NCI-H2029 (cell line): ENCODE data around the gene CXCL5.
"Not testable (repeated sequence)": the region's sequence is repeated elsewhere in the genome, so short reads cannot be mapped to it uniquely, and the experiment has no call there.

Experiments used
- DNase-seq: peaks from one replicate; lab custom pipeline; 2025; lab: John Stamatoyannopoulos, UW

CXCL5 gene

GRCh38 chr4:74015126-74015780 is 16.8 kb upstream of the CXCL5 start:
- no peak for DNase-seq

DNA sequence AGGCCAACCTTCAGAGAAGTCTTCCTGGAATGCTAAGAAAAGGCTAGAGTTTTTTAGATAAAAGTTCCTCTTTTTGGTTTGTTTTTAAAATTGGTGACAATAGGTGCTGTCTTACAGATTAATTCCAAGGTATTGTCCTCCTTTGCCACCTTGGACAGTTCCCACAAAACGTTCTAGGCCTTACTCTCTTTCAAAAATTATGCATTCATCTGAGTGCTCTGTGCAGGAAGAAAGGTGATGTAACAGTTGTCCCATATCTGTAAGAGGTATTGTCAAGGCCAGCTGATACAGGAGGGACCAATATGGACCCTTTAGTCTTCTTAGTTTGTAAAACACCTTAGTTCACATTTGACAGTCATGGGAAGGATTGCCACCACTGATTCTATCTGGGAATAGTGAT is 15.9 kb upstream of the CXCL5 start:
- DNase-seq, result no peak

DNA sequence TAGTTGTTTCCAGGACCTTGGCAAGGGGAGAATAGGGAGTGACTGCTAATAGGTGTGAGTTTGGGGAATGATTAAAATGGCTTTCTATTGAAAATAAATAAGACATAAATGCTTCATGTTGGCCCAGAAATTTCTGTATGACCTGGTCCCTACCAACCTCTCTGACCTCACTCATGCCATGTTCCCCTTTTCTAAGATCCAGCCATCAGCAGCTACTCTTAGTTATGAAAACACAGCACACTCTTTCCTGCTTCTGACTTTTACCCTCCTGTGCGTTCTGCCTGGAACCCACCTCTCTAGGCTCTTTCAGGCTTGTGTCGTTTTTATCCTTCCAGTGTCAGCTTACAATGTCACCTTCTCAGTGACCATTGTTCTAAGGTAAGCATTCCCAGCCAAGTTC is 14.8 kb upstream of the CXCL5 start:
- DNase-seq, result no peak

GRCh38 chr4:74012130-74012529 is 13.7 kb upstream of the CXCL5 start:
- no peak for DNase-seq

GRCh38 chr4:74009307-74009706 is 10.8 kb upstream of the CXCL5 start:
- DNase-seq, result no peak

- no peak for DNase-seq
Observed at GRCh38 chr4:74006009-74006476, 7.6 kb upstream of the CXCL5 start.

DNA sequence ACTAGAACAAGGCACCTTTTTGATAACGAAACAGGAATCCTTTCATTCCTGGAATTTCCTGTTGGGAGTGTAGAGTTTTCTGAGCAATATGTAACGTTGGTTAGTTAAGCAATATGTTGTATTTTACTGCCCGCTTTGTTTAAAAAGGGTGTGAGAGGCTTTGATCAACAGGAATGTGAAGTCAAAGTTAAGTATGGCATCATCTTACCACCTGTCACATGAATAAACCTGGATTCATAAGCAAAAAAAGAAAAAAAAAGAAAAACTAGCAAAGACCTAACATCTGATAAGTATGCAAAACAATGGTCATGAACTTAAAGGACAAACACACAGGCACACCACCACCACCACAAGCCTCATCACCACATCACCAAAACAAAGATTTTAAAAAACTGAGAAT is 7.1 kb upstream of the CXCL5 start:
- no peak for DNase-seq

DNA sequence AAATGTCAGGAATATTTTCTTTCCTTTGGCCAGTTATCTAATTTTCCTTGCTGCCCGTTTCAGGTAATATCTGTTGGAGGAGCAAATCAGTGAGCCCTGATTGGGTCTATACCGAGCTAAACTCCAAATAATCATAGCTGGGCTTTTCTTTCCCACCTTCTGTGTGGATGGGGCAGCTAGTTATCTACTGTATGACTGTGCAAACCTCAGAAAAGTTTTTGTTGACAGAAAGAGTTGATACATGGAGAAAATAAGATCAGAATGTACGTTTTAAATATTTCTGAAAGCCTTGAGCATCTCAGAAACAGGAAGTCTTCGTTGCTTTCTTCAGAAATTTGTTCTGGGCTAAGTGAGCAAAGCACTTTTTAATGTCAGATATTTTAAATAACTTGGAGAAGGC is 6.2 kb upstream of the CXCL5 start:
- no peak for DNase-seq

DNA sequence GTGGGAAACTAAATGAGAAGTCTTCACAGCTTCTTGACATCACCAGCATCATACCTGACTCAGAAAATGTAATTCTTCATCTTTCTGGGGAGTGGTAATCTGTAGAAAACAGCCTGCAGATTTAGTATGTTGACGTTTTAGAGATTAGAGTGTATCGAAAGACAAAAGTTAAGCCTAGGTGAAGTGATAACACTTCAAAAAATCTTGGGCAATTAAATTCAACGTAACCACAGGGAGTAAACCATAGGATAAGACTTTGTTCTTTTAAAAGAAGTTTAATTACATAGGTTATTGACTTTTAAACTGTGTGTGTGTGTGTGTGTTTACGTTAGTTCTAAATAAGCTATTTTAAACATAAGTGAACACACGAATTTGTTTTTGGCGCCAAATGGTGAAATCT is 1.8 kb upstream of the CXCL5 start:
- no peak for DNase-seq

DNA sequence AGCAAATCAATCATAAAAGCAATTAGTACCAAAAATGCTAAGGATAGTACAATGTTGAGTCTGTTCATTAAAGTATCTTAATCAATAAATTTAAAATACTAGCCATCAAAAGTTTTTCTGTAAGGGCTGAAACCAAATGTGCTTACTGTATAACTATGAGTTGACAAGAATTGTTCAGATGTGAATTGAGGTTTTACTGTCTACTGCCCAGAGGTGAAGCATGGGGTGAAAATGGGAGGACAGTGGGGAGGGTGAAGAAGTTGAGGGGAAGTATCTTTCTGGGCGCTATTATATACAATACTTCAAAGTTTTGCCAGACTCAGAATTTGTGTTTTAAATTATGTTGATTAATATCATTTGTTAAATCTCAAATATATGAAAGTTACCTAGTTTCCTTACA is 6.4 kb downstream of the CXCL5 start:
- no peak for DNase-seq

DNA sequence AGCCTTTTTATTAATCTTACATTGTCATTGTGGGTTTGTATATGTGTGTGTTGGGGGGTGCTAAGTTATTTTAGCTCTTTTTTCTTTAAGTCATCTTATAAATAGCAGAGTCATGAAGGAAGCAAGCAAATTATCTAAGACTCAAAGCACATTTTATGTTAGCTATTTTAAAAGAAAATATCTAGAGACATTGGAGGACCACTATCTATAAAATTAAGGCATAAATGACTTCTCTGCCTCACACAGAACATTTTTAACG is 6.8 kb downstream of the CXCL5 start:
- no peak for DNase-seq

GRCh38 chr4:73990988-73991741 is 7.3 kb downstream of the CXCL5 start:
- no peak for DNase-seq

- DNase-seq, result no peak
Observed at GRCh38 chr4:73989928-73990327, 8.5 kb downstream of the CXCL5 start.

DNA sequence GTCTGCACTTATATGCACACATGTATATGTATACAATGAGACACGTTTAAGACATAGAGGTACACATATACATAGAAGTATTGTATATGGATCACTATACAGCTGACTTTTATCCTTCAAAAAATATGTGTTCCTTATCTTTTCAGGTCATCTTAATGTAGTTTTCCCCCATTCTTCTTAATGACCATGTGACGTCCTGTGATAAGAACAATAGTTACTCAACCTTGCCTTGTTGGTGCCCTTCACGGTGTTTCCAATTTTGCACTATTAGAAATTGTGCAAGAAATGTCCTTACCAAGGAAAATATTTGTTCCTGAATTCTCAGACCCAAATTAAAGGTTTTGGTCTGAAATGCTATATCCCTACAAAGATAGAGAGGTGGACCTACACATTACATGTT is 9.4 kb downstream of the CXCL5 start:
- DNase-seq, result no peak

DNA sequence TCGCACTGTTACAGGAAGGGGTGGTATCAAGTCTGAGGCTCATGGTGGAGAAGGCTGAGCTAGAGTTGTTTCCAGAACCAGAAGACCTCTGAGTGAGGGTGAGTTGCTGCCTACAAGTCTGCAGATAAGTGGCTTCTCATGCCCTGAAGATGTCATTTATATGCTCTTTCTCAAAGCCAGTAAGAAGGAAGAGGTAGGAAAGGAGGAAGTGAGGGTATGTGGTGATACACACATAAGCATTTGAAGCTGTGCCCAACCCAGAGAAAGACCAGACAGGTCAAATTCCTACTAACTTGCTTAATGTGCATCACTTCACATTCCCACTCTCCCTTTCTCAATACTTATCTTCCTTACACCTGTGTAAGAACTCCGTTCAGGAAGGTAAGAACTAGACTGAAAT is 10.4 kb downstream of the CXCL5 start, which contains the start of gene PPBP:
Gene PPBP, minus strand, starts transcription at position 130 of the 400 bp plus-strand sequence. Its CDS starts 87 bp downstream, at position 43.
- no peak for DNase-seq

GRCh38 chr4:73985528-73985852 is 13.0 kb downstream of the CXCL5 start:
- DNase-seq, result no peak

DNA sequence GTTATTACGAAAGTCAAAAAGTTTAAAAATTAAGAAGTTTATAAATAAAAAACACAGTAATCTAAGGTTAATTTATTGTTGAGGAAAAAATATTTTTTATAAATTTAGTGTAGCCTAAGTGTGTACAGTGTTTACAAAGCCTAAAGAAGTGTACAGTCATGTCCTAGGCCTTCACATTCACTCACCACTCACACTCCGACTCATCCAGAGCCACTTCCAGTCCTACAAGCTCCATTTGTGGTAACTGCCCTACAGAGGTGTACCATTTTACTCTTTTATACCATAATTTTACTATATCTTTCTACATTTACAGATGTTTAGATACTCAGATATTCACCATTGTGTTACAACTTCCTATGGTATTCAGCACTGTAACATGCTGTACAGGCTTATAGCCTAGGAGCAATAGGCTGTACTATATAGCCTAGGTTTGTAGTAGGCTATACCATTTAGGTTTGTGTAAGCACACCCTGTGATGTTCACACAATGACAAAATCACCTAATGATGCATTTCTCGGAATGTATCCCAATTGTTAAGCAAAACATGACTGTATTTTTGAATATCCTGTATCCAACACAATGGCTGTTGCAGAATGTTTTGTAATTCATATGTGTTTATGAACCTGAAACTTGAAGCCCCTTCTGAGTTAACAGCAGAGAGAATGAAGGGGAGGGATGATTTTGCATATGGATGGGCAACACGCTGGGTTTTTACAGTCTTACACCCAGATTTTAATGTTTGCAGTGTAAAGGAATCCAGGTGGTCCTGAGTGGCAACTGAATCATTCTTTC is 13.5 kb downstream of the CXCL5 start:
- no peak for DNase-seq

- DNase-seq, result not testable (repeated sequence)
Observed at GRCh38 chr4:73981175-73981574, 17.3 kb downstream of the CXCL5 start.

GRCh38 chr4:73979407-73979957 is 19.0 kb downstream of the CXCL5 start:
- DNase-seq, result no peak

DNA sequence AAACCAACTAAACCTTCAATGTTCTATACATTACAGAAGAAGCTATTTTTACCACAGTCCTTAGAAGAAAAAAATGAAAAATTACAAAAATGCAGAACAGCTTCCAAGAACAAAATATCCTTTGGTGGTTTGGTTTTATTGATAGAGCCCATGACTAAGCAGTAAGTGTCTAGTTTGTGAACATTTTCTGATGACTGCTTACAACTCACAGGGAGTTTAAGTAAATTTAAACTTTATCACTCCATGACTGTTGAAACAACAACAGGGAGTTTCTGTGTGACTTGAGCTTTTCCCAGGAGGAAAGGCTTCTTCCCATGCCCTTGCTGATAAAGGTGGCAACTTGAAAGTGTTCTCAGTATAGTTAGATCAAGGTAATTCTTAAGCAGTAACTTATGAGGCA is 19.6 kb downstream of the CXCL5 start:
- no peak for DNase-seq

DNA sequence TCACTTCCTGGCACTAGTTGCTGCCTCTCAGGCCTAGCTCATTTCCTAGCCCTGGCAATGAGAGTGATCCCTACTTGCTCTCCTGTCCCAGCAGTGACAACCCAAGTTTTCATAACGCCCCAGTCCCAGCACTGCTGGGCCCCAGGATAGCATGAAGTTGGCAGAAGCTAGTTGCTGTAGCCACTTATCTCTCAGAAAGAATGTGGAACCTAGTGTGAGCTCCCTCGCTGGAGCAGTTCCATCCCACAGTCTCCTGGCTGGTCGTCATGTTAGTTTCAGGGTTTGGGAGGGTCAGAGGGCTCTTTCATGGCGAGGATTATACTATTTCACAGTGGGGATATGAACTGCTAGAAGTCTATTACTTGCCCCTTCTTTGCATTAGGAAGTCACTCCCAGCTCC is 21.8 kb downstream of the CXCL5 start:
- DNase-seq, result no peak

DNA sequence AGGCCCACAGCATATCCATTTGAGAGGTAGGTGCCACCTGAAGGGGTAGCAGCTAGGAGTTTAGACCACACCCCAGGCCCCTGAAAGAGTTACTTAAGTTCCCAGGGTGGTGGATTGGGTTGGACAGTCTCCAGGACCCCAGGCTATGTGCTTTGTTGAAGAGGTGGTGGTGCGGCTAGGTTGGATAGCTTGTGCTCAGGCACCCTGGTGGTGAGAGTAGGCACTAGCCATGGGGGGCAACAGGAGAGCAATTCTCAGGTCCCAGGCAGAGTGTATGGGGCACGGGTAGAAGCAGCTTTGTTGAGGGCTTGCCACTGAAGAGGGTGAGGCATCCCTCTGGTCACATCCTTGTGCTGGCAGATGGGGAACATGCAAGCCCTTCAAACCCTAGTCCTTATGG is 22.3 kb downstream of the CXCL5 start:
- no peak for DNase-seq

DNA sequence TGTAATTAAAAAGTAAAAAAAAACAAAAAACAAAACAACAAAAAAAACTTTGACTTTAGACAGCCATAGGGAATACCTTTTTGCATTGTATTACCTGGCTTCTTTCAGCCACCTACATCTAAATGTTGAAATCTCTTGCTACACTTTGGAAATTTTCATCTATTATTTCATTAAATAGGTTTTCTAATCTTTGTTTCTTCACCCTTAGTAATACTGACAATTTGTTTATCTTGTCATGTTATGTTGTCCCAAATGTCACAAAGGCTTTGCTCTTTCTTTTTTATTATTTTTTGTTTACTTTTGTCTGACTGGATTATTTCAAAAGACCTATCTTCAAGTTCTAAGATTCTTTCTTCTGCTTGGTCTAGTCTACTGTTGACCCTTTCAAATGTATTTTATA is 24.1 kb downstream of the CXCL5 start:
- DNase-seq, result no peak
